Placental pericyte (primary cell): ENCODE results near the gene RAB5B. TPM values are rescaled to one million over a fixed set of nuclear protein-coding genes. Genes with fewer than 3 reads are reported as not detected.

ENCODE experiments used
- total RNA-seq: library from RNA; depleted of rRNA; stranded (reverse); fragments of >200 nt; gene quantifications from 2 replicates; pipeline ENCODE4 v1.2.3, GENCODE V29; 2012

Gene RAB5B, protein sequence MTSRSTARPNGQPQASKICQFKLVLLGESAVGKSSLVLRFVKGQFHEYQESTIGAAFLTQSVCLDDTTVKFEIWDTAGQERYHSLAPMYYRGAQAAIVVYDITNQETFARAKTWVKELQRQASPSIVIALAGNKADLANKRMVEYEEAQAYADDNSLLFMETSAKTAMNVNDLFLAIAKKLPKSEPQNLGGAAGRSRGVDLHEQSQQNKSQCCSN
- 77.3 and 104 TPM in 2 replicates for total RNA-seq

DNA sequence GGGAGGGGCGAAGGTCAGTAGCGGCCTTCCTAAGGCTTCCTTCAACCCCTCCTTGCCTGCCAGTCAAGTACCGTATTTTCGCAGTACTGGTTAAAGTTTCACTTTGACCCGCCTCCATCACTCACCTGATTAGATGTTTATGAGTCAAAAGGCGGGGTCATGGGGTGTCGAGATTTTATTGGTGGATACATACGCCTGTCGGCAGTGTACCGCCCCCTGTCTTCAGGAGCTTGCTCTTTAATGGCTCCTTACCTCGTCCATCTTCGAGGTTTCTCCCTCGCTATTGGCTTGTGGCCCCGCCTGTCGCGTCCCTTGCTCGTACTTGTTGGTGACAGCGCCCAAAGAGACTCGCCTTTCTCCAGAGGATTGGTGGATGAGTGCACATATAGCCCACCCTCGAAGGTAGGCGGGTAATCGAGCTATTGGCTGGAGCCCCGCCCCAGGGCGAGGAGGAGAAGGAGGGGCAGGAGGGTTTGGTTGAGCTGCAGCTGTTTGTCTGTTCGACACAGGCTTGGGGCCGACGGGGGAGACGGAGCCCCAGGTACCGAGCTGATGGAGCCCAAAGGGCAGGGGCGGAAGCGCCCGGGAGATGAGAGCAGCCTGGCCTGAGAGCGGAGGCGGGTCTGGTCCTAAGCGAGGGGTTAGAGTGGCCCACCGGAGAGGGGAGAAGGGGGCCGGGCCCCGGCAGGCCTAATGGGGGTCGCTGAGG lies at the start of gene RAB5B:
RAB5B (plus strand) TSS at position 480 of the 709 bp plus-strand sequence. CDS start 12,883 bp downstream, outside the sequence.

GRCh38 chr12:55927588-55928502 lies 46.0 kb upstream of the RAB5B start, which contains the start of gene PYM1:
TSS of gene PYM1 (minus strand) at chr12:55927894. CDS start at chr12:55927761, 133 bp downstream.

GRCh38 chr12:55930771-55931316 lies 43.0 kb upstream of the RAB5B start, which contains the start of gene DGKA:
TSS of gene DGKA (plus strand) at chr12:55931162. CDS start at chr12:55936504, 5,342 bp downstream.

GRCh38 chr12:55965941-55966407 lies 7.9 kb upstream of the RAB5B start, which contains the start of gene PMEL:
TSS of gene PMEL (minus strand) at chr12:55966042. CDS start at chr12:55966011, 31 bp downstream.

GRCh38 chr12:55966408-55967281 lies 7.2 kb upstream of the RAB5B start, which contains the start of gene CDK2:
TSS of gene CDK2 (plus strand) at chr12:55966830. CDS start at chr12:55967009, 179 bp downstream.

DNA sequence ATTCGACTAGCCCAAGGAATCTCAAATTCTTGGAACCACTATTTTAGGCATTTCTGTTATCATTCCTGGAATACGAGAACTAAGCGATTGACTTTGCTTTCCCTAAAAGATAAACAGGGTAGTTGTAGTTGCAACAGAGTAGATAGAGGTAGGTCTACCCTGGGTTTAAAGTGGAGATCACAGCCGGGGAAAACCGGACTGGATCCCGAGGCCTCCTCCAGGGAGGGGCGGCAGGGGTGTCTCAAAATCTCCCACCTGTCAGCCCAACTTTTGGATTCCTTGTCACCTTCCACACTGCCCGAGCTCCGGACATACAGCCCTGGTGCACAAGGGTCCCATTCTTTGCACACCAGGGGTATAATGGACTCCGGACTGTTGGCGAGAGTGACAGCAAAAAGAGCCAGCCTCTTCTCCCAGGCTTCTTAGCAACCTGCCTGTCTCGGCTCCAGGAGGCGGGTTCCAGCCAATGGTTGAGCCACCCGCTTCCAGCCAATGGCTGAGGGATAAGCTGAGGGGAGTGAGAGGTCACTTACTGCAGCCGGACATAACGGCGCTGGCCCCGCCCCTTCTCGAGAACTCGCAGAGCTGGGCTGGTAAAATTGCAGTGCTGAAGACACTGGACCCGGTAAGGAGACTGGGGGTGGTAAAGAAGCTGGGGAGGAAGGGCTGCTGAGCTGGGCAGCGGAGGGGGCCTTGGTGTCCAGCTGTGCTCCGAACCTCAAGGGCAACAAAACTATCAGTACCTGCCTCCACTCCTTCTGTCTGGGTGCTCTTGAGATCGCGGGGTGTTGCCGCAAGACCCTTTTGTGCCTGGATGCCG lies 23.0 kb downstream of the RAB5B start, which contains the start of gene SUOX:
SUOX (plus strand) TSS at position 562 of the 820 bp plus-strand sequence. CDS start 4,946 bp downstream, outside the sequence.

DNA sequence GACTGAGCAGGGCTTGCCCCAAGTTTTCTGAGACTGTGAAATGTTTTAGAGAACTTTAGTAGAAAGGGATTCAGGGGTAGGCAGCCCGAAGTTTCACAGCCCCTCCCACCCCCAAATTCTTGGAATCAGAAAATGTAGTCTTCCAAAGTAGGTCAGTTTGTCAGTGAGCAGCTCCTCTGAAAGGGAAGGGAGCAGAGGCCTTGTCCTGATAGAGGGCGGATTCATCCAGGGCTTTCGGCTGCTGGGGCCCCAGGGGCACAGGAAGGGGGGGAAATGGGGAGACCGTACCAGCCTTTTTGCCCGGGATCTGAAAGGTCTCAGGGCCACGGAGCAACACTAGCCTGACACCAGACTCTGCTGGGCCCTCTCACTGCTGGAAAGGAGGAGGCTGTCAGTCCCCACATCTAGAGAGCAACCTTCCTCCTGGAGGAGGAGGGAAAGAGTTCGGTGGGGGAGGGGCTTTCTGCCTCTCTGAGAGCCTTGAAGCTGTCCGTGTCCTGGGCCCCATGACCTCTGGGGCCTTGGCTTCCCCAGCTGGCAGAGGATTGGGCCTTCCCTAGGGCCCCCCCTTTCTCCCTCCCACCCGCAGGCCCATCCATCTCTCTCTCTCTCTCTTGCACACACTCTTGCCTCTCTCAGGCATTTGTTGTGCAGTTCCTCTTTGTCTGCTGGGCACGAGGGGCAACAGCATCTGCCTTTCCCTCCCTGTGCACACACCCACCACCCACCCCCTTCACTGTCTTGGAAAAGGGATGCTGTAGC lies 46.7 kb downstream of the RAB5B start, which contains the start of gene IKZF4:
IKZF4 (plus strand) TSS at position 621 of the 762 bp plus-strand sequence. CDS start 451 bp downstream, outside the sequence.

GRCh38 chr12:56041552-56042429 lies 67.9 kb downstream of the RAB5B start, which contains the start of gene RPS26:
TSS of gene RPS26 (plus strand) at chr12:56041918. CDS start at chr12:56042167, 249 bp downstream.

Other genes starting within 250 kb of the RAB5B start
- gene CD63, start 245.1 kb upstream of the RAB5B start, total RNA-seq, result 942 and 1,516 TPM in 2 replicates
- gene GDF11, start 231.0 kb upstream of the RAB5B start, total RNA-seq, result 5.3 and 10.6 TPM in 2 replicates
- 53.3 and 65.9 TPM in 2 replicates for gene SARNP, start 156.4 kb upstream of the RAB5B start, total RNA-seq
- gene ORMDL2, start 156.0 kb upstream of the RAB5B start, total RNA-seq, result 26.3 and 27.8 TPM in 2 replicates
- gene DNAJC14, start 144.5 kb upstream of the RAB5B start, total RNA-seq, result 35.2 and 56.0 TPM in 2 replicates
- 9.0 and 11.2 TPM in 2 replicates for gene MMP19, start 131.1 kb upstream of the RAB5B start, total RNA-seq
- gene PYM1, start 46.2 kb upstream of the RAB5B start, total RNA-seq, result 27.9 and 33.9 TPM in 2 replicates
- 32.4 and 42.4 TPM in 2 replicates for gene DGKA, start 42.9 kb upstream of the RAB5B start, total RNA-seq
- 0.72 and 0.88 TPM in 2 replicates for gene PMEL, start 8.0 kb upstream of the RAB5B start, total RNA-seq
- 7.2 and 73.4 TPM in 2 replicates for gene CDK2, start 7.2 kb upstream of the RAB5B start, total RNA-seq
- 5.9 and 17.3 TPM in 2 replicates for gene SUOX, start 23.2 kb downstream of the RAB5B start, total RNA-seq
- gene IKZF4, start 47.0 kb downstream of the RAB5B start, total RNA-seq, result 2.8 and 4.9 TPM in 2 replicates
- gene RPS26, start 67.8 kb downstream of the RAB5B start, total RNA-seq, result 329 and 597 TPM in 2 replicates
- gene ERBB3, start 106.1 kb downstream of the RAB5B start, total RNA-seq, result under 0.01 and 0.22 TPM in 2 replicates
- gene PA2G4, start 130.5 kb downstream of the RAB5B start, total RNA-seq, result 136 and 194 TPM in 2 replicates
- gene RPL41, start 142.6 kb downstream of the RAB5B start, total RNA-seq, result 918 and 4,761 TPM in 2 replicates
- gene ZC3H10, start 144.2 kb downstream of the RAB5B start, total RNA-seq, result 5.0 and 7.4 TPM in 2 replicates
- 334 and 363 TPM in 2 replicates for gene ESYT1, start 154.2 kb downstream of the RAB5B start, total RNA-seq
- gene MYL6B, start 178.5 kb downstream of the RAB5B start, total RNA-seq, result 39.5 and 81.2 TPM in 2 replicates
- 1,095 and 1,312 TPM in 2 replicates for gene MYL6, start 184.3 kb downstream of the RAB5B start, total RNA-seq
- 45.4 and 50.1 TPM in 2 replicates for gene SMARCC2, start 215.4 kb downstream of the RAB5B start, total RNA-seq
- 104 and 236 TPM in 2 replicates for gene RNF41, start 247.8 kb downstream of the RAB5B start, total RNA-seq